GM19240 (cell line): Measurements from ENCODE around the gene CACNA1C.
A peak's percentile ranks its signal among the peaks of the same experiment; 100 is the strongest.
"Not testable (repeated sequence)": the region's sequence is repeated elsewhere in the genome, so short reads cannot be mapped to it uniquely, and the experiment has no call there.

Experiments used
- DNase-seq: peaks from one replicate; pipeline ENCODE4 v3.0.0; 2011; ENCODE audit warnings: low spot score; ENCODE audit not compliant: insufficient read length

CACNA1C gene

DNA sequence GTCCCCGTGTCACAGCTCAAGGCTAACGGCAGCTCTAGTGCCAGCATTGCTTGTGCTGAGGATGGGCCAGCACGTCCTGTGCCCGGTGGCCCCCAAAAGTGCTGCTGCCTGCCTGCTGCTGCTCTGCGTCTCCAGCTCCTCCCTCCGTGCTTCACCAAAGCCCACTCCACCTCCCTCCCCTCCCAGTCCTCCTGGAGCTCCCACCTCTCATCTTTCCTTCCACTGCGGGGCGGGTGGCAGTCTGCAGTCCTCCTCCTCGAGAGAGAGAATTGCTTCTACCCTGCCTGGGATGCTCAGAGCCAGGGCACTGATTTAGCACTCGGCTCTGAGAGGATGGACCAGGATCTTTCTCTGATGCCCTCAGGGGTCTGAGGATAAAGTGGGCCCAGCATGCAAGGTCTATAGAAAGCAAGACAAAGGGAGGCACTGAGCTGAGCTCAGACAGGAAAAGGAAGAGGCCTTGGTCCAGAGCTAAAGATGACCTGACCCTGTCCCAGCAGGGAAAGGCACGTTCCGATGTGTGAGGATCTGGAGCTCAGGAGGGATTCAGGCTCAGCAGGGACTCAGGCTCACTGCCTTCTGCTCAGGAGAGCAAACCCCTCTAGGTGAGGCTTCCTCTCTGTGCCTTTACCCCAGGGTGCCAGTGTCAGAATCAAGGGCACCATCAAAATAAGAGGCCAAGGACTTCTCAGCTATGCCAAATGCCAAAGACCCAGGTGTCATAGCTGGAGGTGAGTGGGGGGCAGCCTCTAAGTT, 628.8 kb downstream of the CACNA1C start:
- no peak for DNase-seq

DNA sequence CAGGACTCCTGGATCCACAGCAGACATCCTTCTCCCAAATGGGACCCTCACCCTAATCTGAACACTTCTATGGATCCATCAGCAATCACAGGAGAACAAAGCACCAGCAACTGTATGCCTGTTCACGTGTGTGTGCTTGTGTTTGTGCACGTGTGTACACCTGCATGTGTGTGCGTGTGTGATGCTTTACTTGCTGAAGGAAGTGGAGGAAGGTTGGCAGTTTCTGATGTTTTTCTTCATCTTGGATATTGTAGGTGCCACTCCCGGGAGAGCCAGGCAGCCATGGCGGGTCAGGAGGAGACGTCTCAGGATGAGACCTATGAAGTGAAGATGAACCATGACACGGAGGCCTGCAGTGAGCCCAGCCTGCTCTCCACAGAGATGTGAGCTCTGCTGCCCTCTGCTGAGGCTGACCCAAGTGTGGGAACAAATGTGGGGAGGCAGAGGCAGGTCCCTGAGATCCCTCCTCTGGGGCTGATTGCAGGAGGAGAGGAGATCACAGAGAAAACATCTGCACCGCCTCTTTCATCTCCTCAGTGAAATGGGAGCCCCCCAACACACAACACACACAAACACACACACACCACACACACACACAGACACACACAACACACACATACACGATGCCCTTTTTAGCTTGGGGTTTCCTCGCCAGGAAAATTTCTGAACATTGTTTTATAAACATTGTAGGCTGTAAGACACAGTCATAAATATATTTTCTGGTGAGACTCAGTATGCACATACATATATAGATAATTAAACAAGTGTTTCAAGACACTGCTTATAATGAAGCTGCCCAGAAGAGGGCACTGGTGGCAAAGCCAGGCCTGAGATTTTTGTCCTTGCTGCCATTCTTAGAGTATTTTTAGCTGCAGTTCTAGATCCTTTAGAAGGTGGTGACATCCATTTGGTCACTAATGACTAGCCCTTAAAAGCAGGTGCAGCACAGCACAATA, 629.8 kb downstream of the CACNA1C start:
- DNase-seq, result no peak

DNA sequence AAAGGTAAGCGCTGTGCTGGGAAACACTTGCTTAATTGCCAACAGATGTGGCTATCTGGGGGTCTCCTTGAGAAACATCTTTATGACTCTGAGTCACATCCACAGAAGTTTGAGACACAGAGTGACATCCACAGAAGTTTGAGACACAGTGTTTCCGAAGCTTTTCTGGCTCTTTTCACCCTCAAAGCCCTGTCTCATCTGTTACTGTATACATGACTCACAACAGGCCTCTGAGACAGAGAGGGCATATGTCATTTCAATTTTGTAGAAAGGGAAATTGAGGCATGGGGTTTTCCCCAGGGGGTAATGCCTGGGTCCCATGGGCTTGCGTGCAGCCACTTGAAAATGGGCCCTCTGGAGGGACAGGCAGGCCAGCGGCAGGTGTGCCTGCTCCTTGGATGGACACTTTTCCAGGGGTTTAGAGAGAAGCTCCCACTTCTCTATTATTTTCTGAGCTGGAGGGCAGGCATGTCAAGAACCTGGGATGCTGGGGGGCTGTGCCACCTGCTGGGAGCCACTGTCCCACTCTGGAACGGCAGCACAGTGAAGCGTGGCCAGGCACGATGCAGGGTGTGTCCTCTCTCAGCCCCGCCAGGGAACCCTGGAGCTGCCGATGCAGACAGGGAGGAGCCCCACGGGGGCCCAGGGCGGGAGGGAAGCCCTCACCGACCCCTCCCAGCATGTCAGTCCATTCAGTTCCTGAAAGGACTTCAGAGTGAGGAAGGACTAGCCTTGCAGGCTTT, 630.7 kb downstream of the CACNA1C start:
- DNase-seq, result no peak

DNA sequence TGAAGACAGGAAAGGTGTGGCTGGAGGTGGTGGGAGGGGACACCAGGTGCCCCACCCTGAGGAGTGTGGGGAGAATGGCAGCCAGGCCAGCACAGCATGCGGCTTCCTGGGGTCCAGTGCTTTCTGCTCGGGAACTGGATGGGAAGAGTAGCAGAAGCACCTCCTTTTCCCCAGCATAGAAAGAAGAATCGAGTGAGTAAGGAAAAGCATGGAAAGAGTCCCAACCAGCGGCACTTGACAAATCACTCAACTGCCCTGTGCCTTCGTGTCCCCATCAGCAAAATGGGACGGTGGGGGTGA, 631.2 kb downstream of the CACNA1C start:
- not testable (repeated sequence) for DNase-seq

DNA sequence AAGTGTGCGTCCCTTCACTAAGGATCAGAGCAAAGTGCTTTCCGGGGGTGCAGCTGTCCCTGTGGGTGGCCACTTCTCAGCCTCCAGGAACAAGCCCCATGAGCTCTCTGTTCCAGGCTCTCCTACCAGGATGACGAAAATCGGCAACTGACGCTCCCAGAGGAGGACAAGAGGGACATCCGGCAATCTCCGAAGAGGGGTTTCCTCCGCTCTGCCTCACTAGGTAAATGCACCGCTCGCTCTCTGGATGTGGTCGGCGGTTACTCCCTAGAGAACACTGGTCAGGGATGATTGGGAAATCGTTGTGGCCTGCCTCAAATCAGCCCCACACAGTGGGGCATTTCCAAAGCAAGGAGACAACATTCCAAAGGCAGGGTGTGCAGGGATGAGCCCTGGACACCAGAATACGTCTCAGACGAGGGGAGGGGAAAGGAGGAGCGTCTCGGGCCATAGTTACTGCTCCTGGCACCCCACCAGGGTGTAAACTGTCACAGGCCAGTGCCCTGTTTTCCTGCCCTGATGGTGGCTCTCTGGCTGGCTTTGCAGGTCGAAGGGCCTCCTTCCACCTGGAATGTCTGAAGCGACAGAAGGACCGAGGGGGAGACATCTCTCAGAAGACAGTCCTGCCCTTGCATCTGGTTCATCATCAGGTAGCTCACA, 633.0 kb downstream of the CACNA1C start:
- not testable (repeated sequence) for DNase-seq

DNA sequence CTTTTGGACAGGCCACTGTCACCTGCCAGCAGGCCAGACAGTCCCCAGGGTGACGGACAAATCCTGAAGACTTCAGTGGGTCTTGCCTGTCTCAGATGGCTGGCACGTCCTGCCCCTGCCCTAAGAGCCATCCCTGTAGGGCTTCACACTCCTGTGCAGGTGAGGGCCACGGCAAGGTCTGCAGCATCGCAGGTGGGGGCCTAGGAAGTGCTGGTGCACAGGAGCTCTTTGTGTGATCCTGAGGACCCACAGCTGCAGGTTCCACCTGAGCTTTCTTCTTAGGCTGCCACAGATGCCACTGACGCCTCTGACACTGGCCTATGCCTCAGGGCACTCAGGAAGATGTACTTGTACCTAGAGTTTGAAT, 633.5 kb downstream of the CACNA1C start:
- no peak for DNase-seq

DNA sequence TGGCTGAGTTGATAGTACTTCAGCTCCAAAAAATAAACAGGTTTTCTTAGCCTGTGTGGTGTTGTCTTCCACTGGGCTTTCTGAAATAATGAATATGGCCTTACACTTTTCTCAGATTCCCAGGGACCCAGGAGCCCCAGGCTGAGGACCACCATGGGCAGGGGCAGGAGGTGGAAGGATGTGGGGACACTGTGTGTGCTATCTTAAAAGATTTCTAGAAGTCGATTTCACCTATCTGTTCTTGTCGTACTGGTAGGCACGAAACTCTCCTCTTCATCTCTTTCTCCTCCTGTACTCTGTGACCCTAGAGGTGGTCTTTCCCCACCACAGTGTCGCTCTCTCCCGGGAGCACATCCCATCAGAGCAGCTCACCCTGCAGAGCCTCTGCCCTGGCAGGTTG, 634.3 kb downstream of the CACNA1C start:
- no peak for DNase-seq

DNA sequence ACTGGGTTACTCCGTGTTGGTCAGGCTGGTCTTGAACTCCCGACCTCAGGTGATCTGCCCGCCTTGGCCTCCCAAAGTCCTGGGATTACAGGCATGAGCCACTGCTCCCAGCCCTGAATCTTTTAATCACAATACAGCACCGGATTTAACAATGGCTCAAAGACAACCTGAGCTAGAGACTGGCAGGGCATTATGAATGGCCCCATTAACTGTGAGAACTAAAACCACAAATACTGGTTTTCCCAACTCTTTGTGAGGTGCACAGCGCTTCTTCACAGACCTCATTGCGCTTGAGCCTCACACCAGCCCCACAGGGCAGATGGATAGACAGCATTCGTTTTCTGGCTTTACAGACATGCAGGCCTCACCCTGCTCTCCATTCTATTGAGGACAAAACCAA, 634.9 kb downstream of the CACNA1C start:
- DNase-seq, result no peak

DNA sequence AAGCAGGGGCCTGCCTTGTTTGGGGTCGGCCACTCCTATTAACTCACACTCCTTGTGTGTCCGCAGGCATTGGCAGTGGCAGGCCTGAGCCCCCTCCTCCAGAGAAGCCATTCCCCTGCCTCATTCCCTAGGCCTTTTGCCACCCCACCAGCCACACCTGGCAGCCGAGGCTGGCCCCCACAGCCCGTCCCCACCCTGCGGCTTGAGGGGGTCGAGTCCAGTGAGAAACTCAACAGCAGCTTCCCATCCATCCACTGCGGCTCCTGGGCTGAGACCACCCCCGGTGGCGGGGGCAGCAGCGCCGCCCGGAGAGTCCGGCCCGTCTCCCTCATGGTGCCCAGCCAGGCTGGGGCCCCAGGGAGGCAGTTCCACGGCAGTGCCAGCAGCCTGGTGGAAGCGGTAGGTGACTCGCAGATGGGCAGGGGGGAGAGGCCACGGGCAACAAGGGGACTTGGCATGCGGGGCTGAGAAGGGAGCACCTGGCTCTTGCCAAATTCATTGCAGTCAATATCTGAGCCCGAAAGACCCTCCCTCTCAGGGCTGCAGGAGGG, 635.7 kb downstream of the CACNA1C start:
- no peak for DNase-seq

DNA sequence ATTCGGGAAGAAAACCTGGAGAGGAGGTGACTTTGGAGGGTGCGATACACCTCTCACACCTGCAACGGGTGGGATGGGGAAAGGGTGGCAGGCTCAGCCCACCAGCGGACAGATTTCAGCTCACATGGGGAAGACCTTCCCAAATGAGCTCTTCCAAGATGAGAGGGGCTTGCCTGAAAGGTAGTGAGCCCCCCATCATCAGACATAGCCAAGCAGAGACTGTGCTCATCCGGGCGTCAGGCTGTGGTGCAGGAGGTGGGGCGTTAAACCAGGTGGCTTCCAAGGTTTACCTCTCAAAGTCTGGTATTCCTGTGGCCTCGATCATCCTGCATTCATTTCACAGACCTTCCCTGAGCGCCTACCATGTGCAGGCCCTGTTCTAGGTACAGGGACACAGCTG, 636.6 kb downstream of the CACNA1C start:
- DNase-seq, result no peak

DNA sequence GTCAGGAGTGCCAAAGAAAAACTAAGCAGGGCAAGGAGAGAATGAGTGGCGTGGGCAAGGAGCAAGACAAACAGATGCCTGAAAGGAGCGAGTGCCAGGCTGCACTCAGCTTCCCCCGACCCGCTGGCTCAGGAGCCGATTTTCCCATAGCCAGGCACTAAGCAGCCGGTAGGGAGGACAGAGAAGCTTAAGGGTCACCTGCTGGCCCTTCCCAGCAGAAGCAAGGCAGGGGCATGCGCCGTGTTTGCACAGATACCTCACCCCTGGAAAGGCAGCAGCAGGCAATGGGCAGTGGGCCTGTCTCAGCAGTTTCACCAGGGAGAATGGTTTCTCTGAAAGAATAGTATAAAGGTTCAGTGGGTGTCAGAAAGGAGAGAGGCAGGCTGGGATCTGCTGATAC, 637.1 kb downstream of the CACNA1C start:
- DNase-seq, result no peak

DNA sequence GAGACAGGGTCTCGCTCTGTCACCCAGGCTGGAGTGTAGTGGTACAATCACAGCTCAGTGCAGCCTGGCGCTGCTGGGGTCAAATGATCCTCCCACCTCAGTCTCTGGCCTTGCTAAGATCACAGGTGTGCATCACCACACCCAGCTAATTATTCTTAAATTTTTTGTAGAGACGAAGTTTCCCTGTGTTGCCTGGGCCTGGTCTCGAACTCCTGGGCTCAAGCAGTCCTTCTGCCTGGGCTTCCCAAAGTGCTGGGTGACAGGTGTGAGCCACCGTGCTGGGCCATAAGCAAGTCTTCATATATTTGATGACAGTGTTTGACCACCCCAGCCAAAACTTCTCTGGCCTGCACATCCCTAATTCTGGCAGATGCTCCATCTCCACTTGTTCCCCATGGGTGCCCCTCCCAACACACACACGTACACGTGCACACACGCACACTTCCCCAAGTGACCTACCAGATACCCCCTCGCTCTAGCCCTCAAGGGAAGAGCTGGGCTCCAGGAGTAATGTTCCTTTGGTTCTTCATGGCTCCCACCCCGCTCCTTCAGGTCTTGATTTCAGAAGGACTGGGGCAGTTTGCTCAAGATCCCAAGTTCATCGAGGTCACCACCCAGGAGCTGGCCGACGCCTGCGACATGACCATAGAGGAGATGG, 637.7 kb downstream of the CACNA1C start:
- no peak for DNase-seq

DNA sequence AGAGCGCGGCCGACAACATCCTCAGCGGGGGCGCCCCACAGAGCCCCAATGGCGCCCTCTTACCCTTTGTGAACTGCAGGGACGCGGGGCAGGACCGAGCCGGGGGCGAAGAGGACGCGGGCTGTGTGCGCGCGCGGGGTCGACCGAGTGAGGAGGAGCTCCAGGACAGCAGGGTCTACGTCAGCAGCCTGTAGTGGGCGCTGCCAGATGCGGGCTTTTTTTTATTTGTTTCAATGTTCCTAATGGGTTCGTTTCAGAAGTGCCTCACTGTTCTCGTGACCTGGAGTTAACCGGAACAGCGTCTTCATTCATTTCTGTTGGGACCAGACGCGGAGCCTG, 638.2 kb downstream of the CACNA1C start:
- no peak for DNase-seq

DNA sequence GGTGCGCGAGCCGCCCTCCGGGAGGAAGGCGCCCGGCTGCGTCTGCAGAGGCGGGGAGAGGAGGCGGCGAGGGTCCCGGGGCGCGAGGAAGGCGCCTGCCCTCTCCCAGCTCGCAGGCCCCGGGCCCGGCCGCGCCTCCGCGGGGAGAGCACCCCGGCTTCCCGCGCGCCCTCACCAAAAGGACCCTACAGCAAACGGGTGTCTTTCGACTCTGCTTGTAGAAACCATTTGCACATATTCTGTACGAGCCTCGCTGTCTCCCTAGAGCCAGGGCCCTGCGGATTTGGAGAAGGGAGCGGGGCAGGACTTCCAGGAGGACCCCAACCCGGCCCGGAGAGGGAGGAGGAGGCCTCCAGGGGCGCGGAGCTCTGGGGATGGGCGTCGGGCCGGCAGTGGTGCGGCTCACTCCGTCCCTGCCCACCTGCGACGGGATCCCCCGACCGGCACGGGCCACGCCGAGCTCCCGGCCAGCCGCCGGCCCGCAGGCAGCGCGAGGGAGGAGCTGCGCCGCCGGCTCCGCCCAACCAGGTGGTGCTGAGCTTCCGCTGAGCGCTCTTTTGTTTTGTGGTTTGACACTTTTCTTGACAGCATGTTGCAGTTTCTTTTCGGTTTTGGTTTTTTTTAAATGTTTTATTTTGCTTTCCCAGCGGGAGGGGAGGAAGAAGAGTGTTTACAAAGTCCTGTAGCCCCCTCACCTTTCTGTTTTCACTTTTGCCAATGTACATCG, 638.7 kb downstream of the CACNA1C start:
- DNase-seq, result peak; percentile 45

DNA sequence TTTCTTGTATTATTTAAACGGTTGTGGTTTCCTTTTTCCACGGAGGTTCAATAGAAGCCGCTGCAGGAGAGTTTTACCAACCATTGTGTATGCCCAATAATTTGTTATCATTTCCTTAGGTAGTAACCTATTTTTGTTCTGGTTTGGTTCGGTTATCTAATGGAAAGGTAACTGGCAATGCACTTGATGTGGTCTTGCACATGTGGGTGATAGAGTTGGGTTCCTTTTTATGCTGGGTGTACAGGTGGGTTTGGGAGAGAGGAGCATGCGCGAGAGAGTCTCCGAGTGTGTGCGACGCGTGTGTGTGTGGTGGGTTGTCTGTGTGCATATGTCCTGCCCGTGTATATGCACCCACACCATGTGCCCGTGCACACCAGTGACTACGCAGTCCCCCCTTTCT, 639.3 kb downstream of the CACNA1C start:
- no peak for DNase-seq

DNA sequence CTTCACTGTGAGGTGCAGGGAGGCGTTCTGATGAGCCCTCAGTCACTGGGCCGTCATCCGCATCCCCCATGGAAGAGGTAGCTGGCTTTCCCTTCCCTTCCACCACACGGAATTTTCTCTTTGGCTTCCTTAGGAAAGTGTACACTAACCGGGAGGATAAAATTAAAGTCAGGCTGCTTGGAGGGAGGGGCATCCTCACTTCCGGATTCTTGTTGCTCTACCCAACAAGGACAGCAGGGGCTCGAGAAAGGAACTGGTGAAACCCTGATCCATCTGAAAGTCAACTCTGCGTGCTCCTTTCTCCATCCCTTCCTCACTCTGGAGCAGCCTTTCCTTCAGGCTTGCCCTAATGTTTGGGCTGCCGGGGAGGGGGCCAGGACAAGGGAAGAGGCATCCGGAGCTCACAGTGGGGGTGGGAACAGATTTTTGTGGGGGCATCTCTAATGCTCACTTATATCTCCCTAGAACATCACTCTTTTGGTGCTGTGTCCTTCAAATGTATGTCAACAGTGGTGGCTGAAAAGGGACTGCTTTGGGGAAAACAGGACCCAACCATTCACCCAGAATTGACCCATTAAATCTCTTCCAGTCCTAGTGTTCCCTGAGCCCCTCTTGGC, 640.6 kb downstream of the CACNA1C start:
- DNase-seq, result no peak

DNA sequence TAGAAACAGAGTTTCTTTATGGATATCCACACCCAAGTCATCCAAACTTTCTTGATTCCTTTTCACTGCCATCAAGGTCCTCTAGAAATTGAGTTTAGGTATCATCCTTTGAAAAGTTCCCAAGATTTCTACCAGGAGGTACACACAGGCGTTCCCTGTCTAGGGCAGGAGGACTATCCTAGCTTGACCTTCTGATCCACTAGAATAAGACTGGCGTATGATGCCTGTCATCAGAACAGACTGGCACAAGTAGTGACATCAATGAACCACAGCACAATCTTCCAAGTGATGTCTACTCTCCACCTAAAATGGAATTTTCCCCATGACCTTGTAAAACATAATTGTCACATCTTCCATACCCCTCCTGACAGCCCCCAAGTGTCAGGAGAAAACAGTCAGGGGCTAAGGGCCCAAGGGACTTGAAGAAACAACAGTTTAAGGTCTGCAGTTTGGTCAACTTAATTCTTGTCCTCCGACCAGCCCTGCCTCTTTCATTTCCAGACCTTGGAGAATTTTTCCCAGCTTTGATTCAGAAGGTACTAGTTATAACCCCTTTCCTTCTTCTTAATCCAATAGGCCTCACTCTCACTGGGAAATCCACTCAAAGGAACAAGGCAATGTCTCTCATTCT, 641.3 kb downstream of the CACNA1C start:
- DNase-seq, result no peak

DNA sequence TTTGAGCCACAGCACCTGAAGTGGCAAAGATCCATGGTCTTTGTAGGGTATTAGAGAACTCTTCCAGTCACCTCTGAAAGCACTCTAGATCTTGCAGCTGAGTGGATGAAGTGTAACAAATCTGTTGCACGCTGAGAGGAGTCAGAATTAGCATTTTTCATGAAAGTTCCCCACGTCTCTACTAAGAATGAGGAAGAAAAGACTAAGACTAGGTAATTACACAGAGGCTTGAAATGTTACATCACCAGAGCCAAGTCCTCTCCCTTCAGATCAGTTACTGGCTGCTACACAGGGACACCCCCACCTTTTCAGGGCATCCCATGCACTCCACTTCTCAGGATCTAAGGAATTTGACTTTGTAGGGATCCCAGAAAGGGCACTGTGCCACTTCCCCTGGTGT, 643.3 kb downstream of the CACNA1C start:
- no peak for DNase-seq

DNA sequence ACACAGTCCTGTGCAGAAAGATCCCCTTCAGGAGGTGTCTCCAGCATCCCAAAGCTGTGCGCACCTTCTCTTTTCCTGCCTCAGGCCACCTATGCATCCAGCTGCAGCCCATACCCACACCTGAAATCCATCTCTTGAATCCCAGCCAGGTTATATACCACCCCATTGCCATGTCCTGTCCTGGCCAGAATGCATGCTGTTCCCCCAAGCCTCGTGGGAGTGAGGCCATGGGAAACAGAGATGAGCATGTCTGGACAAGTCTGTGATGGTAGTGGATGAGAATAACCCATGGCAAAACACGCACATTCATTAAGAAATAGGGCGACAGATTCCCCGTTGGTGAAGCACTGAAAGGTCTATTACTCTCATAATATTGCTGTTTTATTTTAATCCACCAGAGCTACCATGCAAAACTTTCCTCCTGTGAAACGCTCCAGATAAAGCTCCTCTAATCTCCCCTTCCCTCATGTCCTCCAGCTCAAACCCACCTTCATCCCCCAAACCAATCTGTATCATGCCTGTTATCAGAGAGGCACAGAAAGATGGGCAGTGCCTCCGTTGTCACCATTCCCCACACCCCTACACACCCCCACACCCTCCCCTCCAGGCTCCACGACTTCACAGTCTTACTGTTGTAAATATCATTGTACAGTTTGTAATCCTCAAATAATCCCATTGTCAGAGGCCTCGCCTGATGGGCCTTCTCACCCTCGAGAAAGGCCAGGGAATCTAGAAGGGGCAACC, 644.4 kb downstream of the CACNA1C start:
- no peak for DNase-seq
